Suprapubic skin (tissue), 3 donors: ENCODE data around the gene CHRNB2.

ENCODE experiments used
- CTCF ChIP-seq, 2 donors: fragments of 200-600 bp in 1 of 2; fragments of 450-650 bp in 1 of 2; sonication (generic) in 1 of 2; IDR thresholded peaks; one replicate each; pipeline ENCODE4 v1.5.1; 2016 to 2019; ENCODE audit warnings: antibody characterized with exemption in 2 of 2, mild to moderate bottlenecking in 1 of 2, moderate library complexity in 1 of 2
- POLR2A ChIP-seq, 2 donors: fragments of 450-650 bp; IDR thresholded peaks; one replicate each; pipeline ENCODE4 v1.6.1; 2017; ENCODE audit warnings: antibody characterized with exemption in 2 of 2, mild to moderate bottlenecking in 2 of 2, moderate library complexity in 2 of 2

- no peak for TF ChIP-seq CTCF (IDR thresholded peaks at IDR 0.05)
- TF ChIP-seq POLR2A (IDR thresholded peaks at IDR 0.05), result no peak
These were observed 55.8 kb downstream of the CHRNB2 start for GRCh38 chr1:154623358-154623757.
